GM18861 (cell line): Measurements from ENCODE around the gene UNC13B.
"Not testable (repeated sequence)": the region's sequence is repeated elsewhere in the genome, so short reads cannot be mapped to it uniquely, and the experiment has no call there.

Experiments
- ATAC-seq: cut with Tn5 transposase; IDR thresholded peaks from one replicate; pipeline ENCODE4 v1.9.1; 2021; ENCODE audit not compliant: unreplicated experiment

Gene UNC13B

DNA sequence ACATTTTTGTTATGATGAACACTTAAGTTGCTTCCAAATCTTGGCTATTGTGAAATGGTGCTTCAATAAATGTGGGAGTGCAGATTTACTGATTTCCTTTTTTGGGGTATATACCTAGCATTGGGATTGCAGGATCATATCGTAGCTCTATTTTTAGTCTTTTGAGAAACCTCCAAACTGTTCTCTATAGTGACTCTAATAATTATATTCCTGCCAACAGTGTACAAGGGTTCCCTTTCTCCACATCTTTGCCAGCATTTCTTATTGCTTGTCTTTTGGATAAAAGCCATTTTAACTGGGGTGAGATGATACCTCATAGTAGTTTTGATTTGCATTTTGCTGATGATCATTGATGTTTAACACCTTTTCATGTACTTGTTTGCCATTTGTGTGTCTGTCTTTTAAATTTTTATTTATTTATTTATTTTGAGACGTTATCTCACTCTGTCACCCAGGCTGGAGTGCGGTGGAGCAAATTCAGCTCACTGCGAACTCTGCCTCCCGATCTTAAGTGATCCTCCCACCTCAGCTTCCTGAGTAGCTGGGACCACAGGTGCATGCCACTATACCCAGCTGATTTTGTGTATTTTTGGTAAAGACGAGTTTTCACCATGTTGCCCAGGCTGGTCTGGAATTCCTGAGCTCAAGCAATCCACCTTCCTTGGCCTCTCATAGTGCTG lies 59.0 kb downstream of the UNC13B start:
- ATAC-seq: no peak

DNA sequence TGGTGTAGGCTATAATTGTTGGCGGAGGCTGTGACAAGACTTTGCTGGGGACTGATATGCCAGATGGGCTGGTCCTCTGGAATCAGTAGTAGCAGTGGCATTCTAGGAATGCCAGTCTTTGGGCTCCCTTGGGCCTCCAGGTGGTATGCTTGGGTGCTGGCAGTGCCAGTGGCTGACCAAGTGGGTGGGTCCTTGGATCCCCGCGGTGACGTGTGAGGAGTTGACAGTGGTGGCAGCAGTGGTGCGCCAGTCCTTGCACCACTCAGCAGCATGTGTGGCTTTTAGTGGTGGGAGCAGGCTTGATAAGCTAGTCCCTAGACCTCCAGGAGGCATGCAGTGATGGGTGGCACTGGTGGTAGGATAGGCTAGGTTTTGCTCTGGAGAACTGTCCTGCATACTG lies 63.9 kb downstream of the UNC13B start:
- no peak for ATAC-seq

DNA sequence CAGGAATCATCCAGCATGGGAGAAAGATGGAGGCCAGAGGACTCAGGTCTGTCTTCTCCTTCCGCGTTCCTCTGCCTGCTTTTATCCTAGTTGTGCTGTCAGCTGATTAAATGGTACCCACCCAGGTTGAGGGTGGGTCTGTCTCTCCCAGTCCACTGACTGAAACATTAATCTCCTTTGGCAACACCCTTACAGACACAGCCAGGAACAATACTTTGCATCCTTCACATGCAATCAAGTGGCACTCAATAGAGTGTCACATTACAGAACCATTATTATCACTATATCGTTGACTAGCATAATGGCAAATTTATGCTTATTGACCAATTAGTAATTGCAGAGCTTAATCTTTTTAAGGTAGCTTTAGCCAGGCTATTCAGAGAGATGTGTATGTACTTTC lies 64.8 kb downstream of the UNC13B start:
- no peak for ATAC-seq

DNA sequence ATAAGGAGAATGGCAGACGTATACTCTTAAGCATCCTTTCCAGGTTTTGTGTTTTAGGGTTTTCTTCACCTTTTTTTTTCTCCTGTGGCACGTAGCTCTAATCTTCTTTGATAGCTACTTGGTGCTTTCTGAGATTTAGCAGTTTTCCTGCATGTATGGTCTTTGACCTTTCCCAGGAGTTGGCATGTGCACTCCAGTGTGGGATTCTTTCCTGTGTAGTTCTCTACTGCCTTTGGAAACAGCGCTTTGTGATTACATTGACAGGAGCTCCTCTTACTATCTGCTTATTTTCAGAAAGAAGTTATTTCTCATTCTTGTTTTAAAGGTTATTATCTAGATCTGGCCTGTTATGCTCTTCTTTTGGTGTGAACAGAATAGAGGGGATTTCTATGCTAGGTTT lies 65.5 kb downstream of the UNC13B start:
- no peak for ATAC-seq

DNA sequence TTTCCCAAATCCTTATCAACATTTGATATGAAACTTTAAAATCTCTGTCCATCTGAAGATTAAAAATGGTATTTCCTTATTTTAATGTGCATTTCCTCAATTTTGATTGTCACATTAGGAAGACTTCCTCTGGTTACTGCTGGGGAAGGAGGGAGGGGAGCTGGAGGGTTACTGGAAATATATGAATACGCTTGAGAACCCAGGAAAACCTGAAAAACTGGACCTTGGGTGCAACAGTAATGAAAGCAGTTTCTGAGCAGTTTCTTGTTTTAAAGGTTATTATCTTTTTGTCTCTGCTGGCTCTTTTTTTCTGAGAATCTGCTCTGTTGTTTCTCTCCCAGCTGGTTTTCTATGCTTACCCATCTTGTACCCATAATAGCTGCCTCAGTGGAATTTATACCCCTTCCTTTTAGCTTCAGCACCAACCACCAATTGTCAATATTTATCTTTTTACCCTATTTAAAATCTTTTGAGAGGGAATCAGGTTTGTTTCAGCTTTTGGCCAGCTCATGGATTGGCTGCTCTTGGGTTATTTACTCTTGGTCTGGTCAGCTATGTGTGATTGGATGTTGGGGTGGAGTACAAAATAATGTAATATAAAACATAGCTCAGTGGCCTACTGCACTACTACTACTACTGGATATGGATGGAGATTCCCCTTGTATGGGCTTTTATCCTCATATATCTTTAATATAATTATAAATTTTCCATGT lies 67.4 kb downstream of the UNC13B start:
- ATAC-seq: no peak

DNA sequence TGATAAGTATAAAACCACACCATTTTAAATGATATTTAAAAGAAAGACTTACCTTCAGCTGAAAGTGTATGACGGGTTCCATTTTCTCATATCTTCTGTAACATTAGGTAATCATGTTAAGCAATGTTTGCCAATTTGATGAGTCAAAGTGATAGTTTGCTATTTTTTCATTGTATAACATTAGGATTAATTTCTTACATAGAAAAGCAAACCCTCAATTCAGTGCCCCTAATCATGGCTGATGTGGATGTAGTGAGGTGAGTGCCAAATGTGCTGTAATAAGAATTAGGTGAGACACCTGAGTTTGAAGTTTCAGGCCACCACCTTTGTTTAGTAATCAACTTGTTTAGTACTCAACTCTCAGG lies 68.0 kb downstream of the UNC13B start:
- no peak for ATAC-seq

DNA sequence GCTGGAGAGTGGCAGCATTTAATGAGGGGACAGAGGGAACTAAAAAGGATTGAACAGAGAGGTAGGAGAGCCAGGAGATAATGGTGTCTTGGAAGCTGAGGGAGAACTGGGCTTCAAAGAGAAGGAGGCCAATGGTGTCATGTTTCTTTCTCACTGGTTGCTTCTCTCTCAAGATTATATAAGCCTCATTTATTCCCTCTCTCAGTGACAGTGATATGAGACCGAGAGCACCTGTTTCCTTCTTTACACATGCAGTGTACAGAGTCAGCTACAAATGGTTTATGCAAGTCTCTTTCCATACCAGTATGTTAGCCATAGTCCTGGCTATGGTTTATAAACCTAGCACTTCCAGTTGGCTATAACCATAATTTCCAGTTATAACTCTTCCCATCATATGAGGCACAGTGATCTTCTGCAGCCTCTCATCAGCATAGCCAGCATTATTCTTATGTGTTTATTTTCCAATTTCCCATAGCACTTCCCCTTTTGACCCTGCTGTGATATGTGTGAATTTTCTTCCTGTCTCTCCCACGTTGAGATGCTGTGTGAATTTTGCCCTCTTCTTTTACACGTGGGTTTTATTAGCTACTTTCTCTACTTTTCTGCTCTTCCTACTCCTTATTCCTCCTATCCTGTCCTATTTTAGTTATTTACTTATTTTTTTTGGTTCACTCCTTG lies 71.2 kb downstream of the UNC13B start:
- ATAC-seq: no peak

DNA sequence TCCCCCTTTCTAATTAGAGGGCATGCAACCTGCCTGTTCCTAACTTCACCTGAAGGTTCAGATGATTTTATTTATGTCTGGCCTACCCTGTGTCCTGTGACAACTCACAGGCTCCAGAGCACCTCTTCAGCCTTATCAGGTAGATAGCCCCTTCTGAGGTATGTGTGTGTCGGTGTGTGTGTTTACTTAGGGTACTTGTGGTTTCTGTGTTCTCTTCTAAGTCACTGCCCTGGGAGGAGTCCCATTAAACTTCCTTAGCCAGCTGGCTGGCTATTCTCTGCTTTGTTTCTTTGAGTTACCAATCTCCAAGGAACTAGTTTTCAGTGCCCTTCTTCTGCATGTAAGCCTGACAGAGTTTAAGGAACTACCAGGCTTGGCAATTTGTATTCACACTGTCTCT lies 74.9 kb downstream of the UNC13B start:
- ATAC-seq: no peak

DNA sequence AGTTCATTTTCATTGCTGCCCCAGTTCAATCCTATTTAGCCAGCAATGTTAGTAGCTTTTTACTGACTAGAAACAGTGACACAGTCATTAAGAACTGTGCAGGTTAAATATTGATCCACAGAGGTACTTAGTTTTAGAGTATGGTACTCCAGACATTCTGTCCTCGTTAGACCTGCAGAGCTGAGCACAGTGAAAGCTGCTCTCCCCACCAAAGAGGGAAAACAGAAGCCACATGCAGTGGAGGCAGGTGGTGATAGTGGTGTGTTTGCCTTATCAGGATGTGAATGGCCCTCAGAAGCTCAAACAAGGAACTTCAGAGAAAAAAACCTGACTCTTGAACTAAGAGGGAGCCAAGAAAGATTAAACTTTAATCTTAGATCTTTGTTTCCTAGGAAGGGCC lies 75.5 kb downstream of the UNC13B start:
- no peak for ATAC-seq

DNA sequence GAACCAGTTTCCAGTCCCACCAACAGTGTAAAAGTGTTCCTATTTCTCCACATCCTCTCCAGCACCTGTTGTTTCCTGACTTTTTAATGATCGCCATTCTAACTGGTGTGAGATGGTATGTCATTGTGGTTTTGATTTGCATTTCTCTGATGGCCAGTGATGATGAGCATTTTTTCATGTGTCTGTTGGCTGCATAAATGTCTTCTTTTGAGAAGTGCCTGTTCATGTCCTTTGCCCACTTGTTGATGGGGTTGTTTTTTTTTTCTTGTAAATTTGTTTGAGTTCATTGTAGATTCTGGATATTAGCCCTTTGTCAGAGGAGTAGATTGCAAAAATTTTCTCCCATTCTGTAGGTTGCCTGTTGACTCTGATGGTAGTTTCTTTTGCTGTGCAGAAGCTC lies 84.1 kb downstream of the UNC13B start:
- not testable (repeated sequence) for ATAC-seq

DNA sequence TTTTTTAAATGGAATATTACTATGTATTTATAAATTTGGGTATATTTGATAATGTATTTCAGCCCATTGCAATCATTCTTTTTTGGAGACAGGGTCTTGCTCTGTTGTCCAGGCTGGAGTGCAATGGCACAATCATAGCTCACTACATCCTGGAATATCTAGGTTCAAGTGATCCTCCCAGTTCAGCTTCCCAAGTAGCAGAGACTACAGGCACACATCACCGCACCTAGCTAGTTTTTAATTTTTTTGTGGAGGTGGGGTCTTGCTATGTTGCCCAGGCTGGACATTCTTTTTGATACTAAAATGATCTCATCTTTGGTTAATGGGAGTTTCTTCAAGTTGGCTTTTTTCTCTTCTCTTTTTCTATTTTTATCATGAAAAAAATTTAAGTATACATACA lies 91.3 kb downstream of the UNC13B start:
- no peak for ATAC-seq

DNA sequence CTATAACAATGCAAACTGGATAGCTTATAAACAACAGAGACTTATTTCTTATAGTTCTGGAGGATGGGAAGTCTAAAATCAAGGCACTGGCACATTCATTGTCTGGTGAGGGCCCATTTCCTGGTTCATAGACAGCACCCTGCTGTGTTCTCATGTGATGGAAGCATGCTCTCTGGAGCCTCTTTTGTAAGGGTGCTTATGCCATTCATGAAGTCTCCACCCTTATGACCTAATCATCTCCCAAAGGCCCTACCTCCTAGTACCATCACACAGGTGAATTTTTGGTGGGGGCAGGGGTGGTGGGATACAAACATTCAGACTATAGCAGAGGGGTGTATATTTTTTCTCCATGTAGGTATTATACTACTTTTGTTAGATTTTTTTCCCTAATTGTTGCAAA lies 92.4 kb downstream of the UNC13B start:
- ATAC-seq: no peak

DNA sequence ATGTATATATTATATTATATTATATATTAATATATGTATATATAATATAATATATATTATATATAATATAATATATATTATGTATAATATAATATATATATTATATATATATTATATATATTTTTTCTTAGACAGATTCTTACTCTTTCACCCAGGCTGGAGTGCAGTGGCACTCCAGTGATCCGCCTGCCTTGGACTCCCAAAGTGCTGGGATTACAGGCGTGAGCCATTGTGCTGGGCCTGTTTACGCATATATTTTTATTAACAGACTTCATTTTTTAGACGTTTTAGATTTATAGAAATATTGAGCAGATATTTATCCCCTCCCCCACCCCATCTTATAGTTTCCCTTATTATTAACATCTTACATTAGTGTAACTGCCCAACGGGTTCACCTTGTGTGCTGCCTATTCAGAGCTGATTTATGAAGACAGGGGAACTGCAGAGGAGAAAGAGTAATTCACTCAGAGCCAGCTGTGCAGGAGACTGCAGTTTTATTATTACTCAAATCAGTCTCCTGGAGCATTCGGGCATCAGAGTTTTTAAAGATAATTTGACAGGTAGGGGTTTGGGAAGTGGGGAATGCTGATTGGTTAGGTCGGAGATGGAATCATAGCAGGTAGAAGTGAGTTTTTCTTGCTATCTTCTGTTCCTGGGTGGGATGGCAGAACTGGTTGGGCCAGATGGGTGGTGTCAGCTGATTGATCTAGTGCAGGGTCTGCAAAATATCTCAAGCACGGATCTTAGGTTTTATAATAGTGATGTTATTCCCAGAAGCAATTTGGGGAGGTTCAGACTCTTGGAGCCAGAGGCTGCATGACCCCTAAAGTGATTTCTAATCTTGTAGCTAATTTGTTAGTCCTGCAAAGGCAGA lies 93.4 kb downstream of the UNC13B start:
- no peak for ATAC-seq

DNA sequence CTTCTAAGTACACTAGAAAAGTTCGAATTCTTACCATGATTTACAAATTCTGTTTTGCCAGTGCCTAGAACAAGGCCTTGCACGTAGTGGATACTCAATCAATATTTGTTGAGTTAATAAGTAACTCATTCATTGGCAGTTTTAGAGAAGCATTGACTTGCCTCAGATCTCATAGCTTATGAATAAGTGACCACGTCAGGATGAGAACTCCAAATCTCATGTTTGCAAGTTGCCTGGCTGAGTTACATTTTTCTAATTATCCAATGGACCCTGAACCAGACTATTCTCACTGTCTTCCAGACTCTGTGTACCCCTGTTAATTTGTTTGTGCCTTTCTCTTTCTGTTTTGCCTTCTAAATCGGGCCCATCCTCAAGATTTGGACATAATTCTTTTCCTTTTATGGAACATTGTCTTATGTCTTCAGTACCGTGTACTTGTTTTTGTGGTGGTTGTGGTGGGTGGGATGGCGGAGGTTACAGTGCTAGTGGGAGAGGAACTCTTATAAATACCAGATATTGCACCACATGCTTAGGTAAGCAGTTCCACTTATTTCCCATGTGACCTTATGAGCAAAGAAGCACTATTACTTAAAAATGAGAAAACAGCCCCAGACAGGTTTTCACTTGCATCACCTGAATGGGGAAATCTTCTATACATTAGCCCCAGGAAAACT lies 96.3 kb downstream of the UNC13B start:
- no peak for ATAC-seq

DNA sequence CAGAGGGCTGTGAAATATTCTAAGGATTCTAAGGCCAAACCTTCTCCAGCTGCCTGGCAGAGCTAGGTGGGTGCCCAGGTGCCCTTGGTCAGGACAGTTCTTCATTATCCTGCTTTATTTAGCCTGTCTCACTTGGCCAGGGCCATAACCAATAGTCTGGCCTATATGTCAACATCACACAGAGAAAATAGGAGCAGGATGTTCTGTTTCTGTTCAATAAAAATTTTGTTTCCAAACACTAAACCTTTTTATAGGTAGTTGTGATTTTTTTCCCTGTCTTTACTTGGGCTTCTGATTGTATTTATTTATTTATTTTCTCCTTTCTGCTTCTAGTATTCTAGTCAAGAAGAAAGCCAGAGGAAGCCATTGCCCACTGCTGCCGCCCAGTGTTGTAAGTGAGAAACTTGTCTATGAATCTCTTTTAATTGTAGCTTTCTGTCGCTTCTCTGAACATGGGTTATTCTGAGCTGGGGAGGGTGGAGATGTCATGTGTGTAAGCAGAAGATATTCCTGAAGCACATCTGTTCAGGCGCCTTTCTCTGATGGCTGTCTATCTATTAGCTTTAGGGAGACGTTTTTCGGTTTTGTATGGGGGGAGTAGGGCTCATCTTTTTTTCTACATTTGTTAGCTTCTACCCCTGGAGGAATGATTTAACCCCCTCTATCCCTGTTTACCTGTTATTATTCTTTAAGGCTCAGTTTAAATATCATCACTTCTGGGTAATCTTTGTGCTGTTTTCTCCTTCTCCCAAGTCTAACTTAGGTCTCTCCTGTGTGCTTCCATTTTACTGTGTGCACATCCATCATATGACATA lies 97.1 kb downstream of the UNC13B start:
- no peak for ATAC-seq

DNA sequence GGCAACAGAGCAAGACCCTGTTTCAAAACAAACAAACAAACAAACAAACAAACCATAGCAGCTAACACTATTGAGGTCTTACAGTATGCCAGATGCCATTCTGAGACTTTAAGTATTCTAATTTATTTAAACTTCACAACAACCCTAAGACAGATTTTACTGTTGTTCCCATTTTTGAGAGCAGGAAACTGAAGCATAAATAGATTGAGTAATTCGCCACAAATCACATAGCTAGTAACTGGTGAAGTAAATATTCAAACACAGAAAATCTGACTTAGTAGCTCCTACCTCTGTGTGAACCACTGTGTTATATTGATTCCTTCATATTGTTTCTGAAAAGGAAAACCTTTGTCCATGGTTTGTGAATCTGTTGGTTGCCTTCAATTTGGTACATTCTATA lies 98.4 kb downstream of the UNC13B start:
- ATAC-seq: no peak

DNA sequence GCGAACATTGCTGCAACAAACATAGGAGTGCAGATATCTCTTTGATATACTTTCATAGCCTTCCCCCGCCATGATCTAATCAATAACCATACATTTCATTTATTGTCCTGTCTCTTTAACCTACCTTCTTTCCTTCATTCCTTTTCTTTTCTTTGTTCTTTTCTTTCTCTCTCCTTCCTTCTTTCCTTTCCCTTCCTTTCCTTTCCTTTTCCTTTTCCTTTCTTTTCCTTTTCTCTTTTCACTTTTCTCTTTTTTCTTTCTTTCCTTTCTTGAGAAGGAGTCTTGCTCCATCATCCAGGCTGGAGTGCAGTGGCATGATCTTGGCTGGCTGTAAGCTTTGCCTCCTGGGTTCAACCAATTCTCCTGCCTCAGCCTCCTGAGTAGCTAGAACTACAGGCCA lies 100.3 kb downstream of the UNC13B start:
- no peak for ATAC-seq

DNA sequence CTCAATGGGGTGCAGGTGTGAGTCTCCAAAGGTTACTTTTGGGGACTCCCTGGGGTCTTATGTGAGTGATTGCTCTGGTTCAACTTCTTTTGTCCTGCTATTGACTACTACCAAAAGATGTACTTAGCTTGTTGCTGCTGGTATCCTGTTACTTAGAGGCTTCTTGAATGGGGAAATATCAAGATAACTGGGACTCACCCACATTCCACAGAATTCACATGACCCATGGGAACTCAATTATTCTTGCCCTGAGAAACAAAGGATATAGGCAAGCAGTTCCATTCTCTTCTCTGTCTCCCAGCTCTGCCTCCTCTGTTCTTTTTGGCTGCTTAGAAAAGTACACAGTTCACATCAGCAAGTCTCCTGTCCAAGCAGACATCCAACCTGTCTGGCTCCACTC lies 105.9 kb downstream of the UNC13B start:
- ATAC-seq: no peak

DNA sequence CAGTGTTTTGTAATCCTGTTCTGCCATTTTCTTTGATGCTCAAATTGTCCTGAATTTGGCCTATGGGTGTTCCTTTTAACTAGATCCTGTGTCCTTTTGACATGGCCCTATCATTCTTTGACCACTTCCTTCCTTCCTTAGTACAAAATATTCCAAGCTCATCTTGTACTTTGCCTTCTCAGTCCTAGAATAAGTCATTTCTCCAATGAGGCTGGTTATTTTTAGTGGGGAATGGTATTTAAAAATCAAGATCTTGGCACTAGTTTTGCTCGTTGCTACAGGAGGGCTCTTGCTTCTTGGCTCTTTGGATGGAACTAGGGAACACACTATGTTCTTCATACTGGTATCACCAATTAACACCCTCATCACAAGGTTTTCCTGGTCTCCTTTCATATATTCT lies 108.1 kb downstream of the UNC13B start:
- ATAC-seq: no peak

DNA sequence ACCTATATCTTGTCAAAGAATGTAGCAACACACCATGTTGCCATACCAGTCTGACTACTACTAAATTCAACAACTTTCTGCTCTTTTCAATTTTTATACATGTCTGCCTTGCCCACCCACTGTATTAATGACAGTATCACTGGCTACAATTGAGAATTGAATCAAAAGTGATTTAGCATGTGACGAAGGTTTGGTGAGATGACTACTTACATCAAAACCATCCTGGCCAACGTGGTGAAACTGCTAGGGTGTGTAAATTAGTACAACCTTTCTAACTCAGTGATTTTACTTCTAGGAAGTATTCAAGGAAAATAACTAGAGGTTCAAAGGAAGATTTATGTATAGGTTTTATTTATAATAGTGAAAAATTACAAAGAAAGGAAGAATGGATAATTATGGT lies 109.8 kb downstream of the UNC13B start:
- ATAC-seq: no peak
